CD14-positive monocyte (primary cell): ENCODE results near the gene CAMK1D. TPM values are rescaled to one million over a fixed set of nuclear protein-coding genes. Genes with fewer than 3 reads are reported as not detected.
"Not testable (repeated sequence)": the region's sequence is repeated elsewhere in the genome, so short reads cannot be mapped to it uniquely, and the experiment has no call there.

Experiments
- DNase-seq, 3 donors: peaks; one replicate each; pipeline ENCODE4 v3.0.0-alpha.2; 2011 to 2022
- H2AFZ ChIP-seq: 2 replicates; pipeline ENCODE4 v1.6.0; 2012; ENCODE audit warnings: mild to moderate bottlenecking, low read depth, low read length, inconsistent platforms; ENCODE audit not compliant: insufficient read depth, poor library complexity, severe bottlenecking
- H3K27ac ChIP-seq, 2 donors: 1 replicate in 1 of 2; 2 replicates in 1 of 2; pipeline ENCODE4 v1.5.1; 2012 to 2013; ENCODE audit warnings: low read length in 2 of 2, control low read depth in 1 of 2, inconsistent platforms in 1 of 2, low read depth in 1 of 2, mild to moderate bottlenecking in 1 of 2
- H3K27me3 ChIP-seq, 2 donors: one replicate each; pipeline versions ENCODE4 v1.6.0 to v1.6.1; 2011 to 2013; ENCODE audit warnings: low read length in 2 of 2; ENCODE audit not compliant: control insufficient read depth in 2 of 2, insufficient read depth in 2 of 2
- H3K36me3 ChIP-seq, 2 donors: replicated peaks in 1 of 2; 1 replicate in 1 of 2; 2 replicates in 1 of 2; pipeline versions ENCODE4 v1.5.1 to v1.6.1; 2012 to 2013; ENCODE audit warnings: low read length in 2 of 2, control low read depth in 1 of 2, inconsistent platforms in 1 of 2, mild to moderate bottlenecking in 1 of 2; ENCODE audit not compliant: insufficient read depth in 2 of 2, control insufficient read depth in 1 of 2
- H3K4me1 ChIP-seq, 2 donors: 1 replicate in 1 of 2; 2 replicates in 1 of 2; pipeline versions ENCODE4 v1.5.1 to v1.6.1; 2012 to 2013; ENCODE audit warnings: low read length in 2 of 2, control low read depth in 1 of 2, inconsistent platforms in 1 of 2, mild to moderate bottlenecking in 1 of 2, moderate library complexity in 1 of 2; ENCODE audit not compliant: insufficient read depth in 2 of 2, control insufficient read depth in 1 of 2
- H3K4me2 ChIP-seq: replicated peaks from 2 replicates; pipeline ENCODE3; 2012; ENCODE audit warnings: low read length, moderate library complexity, mild to moderate bottlenecking; ENCODE audit not compliant: poor library complexity, severe bottlenecking; ENCODE audit errors: extremely low read depth
- H3K4me3 ChIP-seq, 3 experiments: fragments of 200-600 bp in 1 of 3; sonication (generic) in 1 of 3; replicated peaks in 1 of 3; 1 replicate in 2 of 3; 2 replicates in 1 of 3; pipeline ENCODE4 v1.5.1; 2011 to 2013; ENCODE audit warnings: low read length in 3 of 3, mild to moderate bottlenecking in 3 of 3, control low read depth in 2 of 3, low read depth in 2 of 3, inconsistent platforms in 1 of 3, moderate library complexity in 1 of 3
- H3K79me2 ChIP-seq: 2 replicates; pipeline ENCODE4 v1.6.0; 2012; ENCODE audit warnings: mild to moderate bottlenecking, control low read depth, inconsistent platforms, low read length, moderate library complexity; ENCODE audit not compliant: insufficient read depth
- H3K9ac ChIP-seq: 2 replicates; pipeline ENCODE4 v1.6.0; 2017; ENCODE audit warnings: low read length, mild to moderate bottlenecking; ENCODE audit not compliant: insufficient read depth, poor library complexity, severe bottlenecking
- H3K9me3 ChIP-seq, 2 donors: replicated peaks in 1 of 2; 1 replicate in 1 of 2; 2 replicates in 1 of 2; pipeline versions ENCODE4 v1.5.1 to v1.6.1; 2012 to 2013; ENCODE audit warnings: low read length in 2 of 2, control low read depth in 1 of 2; ENCODE audit not compliant: control insufficient read depth in 1 of 2, insufficient read depth in 1 of 2
- H4K20me1 ChIP-seq: 2 replicates; pipeline ENCODE4 v1.6.0; 2012; ENCODE audit warnings: mild to moderate bottlenecking, low read length, control low read depth, moderate library complexity; ENCODE audit not compliant: insufficient read depth
- H3K27ac Mint-ChIP-seq, 7 donors: one replicate each; pipeline ENCODE4 v1.8.0; 2020; ENCODE audit warnings: mild to moderate bottlenecking in 7 of 7, mixed read lengths in 7 of 7, moderate library complexity in 6 of 7, inconsistent platforms in 2 of 7
- H3K27me3 Mint-ChIP-seq, 3 donors: one replicate each; pipeline ENCODE4 v1.8.0; 2021 to 2022; ENCODE audit warnings: low read depth in 3 of 3, mild to moderate bottlenecking in 3 of 3, mixed read lengths in 3 of 3, moderate library complexity in 3 of 3, inconsistent platforms in 1 of 3
- H3K36me3 Mint-ChIP-seq, 2 donors: one replicate each; pipeline ENCODE4 v1.8.0; 2020; ENCODE audit warnings: mixed read lengths in 2 of 2, inconsistent platforms in 1 of 2, mild to moderate bottlenecking in 1 of 2
- H3K4me1 Mint-ChIP-seq: one replicate; pipeline ENCODE4 v1.8.0; 2020; ENCODE audit warnings: mild to moderate bottlenecking, mixed read lengths
- H3K4me3 Mint-ChIP-seq, 2 donors: one replicate each; pipeline ENCODE4 v1.8.0; 2020; ENCODE audit warnings: mild to moderate bottlenecking in 2 of 2, mixed read lengths in 2 of 2, moderate library complexity in 1 of 2
- H3K9me3 Mint-ChIP-seq, 7 donors: one replicate each; pipeline ENCODE4 v1.8.0; 2020 to 2022; ENCODE audit warnings: mixed read lengths in 7 of 7, mild to moderate bottlenecking in 6 of 7, moderate library complexity in 6 of 7, inconsistent platforms in 2 of 7
- WGBS: methylation state at CpG from one replicate; pipeline ENCODE4 v1.1.5; 2013; ENCODE audit warnings: missing lambda C conversion rate; ENCODE audit not compliant: insufficient coverage; 5-methylcytosine and 5-hydroxymethylcytosine counted together
- intact Hi-C, 2 donors: fragments of 100-400 bp; cut with micrococcal nuclease; formaldehyde crosslinking; loops; one replicate each; pipeline versions ENCODE4 v1.15.0 to v1.15.1; 2023
- polyA plus RNA-seq, 3 donors: library from polyadenylated mRNA; depleted of rRNA in 1 of 3; unstranded in 2 of 3; stranded (reverse) in 1 of 3; fragments of 300-500 nt in 2 of 3; fragments of >200 nt in 1 of 3; fragmentation: Illumina TruSeq in 2 of 3; gene quantifications; 1 replicate in 2 of 3; 2 replicates in 1 of 3; pipeline ENCODE4 v1.2.3, GENCODE V29; 2012 to 2021
- TF ChIP-seq, protein P1 (sequence below): fragments of 200-600 bp; IDR thresholded peaks from one replicate; pipeline ENCODE4 v1.8.0; 2022; ENCODE audit warnings: antibody characterized with exemption, mild to moderate bottlenecking

Gene CAMK1D
- polyA plus RNA-seq, 3 donors = 6.7 to 11.8 (median 7.1) TPM

DNA sequence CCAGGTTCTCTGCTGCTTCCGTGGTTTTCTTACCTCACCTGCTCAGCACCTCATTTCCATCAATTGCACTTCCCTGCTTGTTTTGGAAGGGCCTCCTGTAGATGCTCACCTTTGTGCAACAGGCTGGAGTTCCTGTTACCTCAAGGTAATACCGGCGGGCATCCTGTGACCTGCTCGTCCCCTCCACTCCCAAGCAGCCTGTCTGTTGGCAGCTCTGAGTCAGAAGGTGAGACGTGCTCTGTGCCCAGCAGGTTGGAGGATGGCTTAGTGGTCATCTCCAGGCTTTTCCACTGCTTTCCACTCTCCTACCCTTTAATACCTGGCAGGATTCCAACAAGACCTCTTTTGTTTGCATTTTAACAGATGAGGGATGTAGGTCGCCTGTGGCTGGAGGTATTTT lies 86.0 kb downstream of the CAMK1D start:
- H3K4me1 Mint-ChIP-seq = no peaks in the 10 kb centered on the region
- H3K9ac ChIP-seq = no peak overlapping the region
- 86% methylated on average over 2 of the region's 6 CpGs for WGBS
- no peak overlapping the region for H3K4me2 ChIP-seq
- peaks cover 0 to 11% (median 4%) of the 10 kb centered on the region in 7 donors for H3K9me3 Mint-ChIP-seq
- intact Hi-C loops = no loop called here
- peaks cover 83% of the 10 kb centered on the region for H4K20me1 ChIP-seq
- no peaks in the 10 kb centered on the region for H3K4me1 ChIP-seq
- no peak overlapping the region for H3K27ac Mint-ChIP-seq
- H2AFZ ChIP-seq = no peak overlapping the region
- no peak for DNase-seq
- TF ChIP-seq, protein P1, sequence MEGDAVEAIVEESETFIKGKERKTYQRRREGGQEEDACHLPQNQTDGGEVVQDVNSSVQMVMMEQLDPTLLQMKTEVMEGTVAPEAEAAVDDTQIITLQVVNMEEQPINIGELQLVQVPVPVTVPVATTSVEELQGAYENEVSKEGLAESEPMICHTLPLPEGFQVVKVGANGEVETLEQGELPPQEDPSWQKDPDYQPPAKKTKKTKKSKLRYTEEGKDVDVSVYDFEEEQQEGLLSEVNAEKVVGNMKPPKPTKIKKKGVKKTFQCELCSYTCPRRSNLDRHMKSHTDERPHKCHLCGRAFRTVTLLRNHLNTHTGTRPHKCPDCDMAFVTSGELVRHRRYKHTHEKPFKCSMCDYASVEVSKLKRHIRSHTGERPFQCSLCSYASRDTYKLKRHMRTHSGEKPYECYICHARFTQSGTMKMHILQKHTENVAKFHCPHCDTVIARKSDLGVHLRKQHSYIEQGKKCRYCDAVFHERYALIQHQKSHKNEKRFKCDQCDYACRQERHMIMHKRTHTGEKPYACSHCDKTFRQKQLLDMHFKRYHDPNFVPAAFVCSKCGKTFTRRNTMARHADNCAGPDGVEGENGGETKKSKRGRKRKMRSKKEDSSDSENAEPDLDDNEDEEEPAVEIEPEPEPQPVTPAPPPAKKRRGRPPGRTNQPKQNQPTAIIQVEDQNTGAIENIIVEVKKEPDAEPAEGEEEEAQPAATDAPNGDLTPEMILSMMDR = no peak
- H3K36me3 Mint-ChIP-seq = no peaks in the 10 kb centered on the region
- no peak overlapping the region for H3K27ac ChIP-seq
- H3K36me3 ChIP-seq = no peaks in the 10 kb centered on the region
- no peaks in the 10 kb centered on the region for H3K79me2 ChIP-seq
- H3K27me3 ChIP-seq = no peaks in the 10 kb centered on the region
- no peak overlapping the region for H3K4me3 ChIP-seq
- H3K4me3 Mint-ChIP-seq = no peak overlapping the region
- H3K9me3 ChIP-seq = no peaks in the 10 kb centered on the region
- peaks cover 0 to 5% (median 2%) of the 10 kb centered on the region in 3 donors for H3K27me3 Mint-ChIP-seq

DNA sequence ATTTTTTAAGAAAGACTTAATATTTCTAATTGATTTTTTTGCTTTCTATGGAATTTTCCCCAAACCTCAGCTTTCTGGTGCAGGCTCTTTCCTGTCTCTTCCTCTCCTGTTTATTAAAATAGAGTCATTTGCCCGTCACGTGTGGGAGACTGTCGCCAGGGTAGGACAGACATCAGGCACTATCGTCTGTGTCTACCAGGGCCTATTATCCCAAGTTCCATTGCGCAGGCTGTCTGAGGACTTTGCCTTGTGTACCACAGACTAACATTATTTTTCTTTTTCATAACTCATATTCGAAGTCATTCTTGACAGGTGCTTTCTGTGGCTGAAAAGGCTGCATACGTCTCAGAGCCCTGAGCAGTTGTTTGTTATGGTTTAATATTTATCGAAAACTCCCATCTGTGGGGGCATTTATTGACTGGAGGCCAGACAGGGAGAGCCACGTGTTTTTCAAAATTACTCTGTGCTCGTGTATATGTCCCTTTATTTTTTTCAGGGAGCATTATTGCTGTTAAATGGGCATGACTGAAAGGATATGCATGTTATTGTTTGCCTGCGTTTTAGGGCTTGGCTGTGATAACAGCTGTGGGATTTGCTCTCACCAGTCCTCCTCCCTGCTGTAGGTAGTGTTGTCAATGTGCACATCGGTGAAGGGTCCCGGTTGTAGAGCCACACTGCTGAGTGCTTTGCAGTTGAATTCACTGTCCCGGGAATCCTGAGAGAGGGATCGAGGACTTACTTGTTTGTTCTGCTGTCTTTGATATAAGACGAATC lies 89.8 kb downstream of the CAMK1D start:
- intact Hi-C loops = no loop called here
- Histone ChIP-seq H3K4me3 (no peak overlapping the region), H3K4me1 (no peaks in the 10 kb centered on the region), H3K9ac (no peak overlapping the region), H3K9me3 (no peaks in the 10 kb centered on the region), H2AFZ (no peak overlapping the region), H4K20me1 (peaks cover 75% of the 10 kb centered on the region), H3K27me3 (no peaks in the 10 kb centered on the region), H3K4me2 (no peak overlapping the region), H3K79me2 (no peaks in the 10 kb centered on the region), H3K36me3 (no peaks in the 10 kb centered on the region), H3K27ac (no peak overlapping the region)
- peaks cover 0 to 11% (median 4%) of the 10 kb centered on the region in 7 donors for H3K9me3 Mint-ChIP-seq
- no peaks in the 10 kb centered on the region for H3K36me3 Mint-ChIP-seq
- no peak overlapping the region for H3K27ac Mint-ChIP-seq
- 99% methylated on average over 15 of the region's 16 CpGs for WGBS
- H3K4me3 Mint-ChIP-seq = no peak overlapping the region
- peaks cover 0 to 7% (median 5%) of the 10 kb centered on the region in 3 donors for H3K27me3 Mint-ChIP-seq
- DNase-seq = no peak
- TF ChIP-seq, protein P1 = no peak
- no peaks in the 10 kb centered on the region for H3K4me1 Mint-ChIP-seq

DNA sequence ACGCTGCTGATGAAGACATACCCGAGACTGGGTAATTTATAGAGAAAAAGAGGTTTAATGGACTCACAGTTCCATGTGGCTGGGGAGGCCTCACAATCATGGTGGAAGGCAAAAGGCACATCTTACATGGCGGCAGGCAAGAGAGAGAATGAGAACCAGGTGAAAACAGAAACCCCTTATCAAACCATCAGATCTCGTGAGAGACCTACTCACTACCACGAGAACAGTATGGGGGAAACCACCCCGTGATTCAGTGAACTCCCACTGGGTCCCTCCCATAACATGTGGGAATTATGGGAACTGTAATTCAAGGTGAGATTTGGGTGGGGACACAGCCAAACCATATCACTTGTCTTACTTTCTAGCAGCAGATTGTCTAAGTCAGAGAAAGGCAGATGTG lies 90.4 kb downstream of the CAMK1D start:
- H3K4me1 ChIP-seq, H3K36me3 ChIP-seq, H3K4me3 Mint-ChIP-seq, DNase-seq, H3K9me3 ChIP-seq, H3K36me3 Mint-ChIP-seq, H3K4me3 ChIP-seq, H3K27me3 ChIP-seq, H3K27ac Mint-ChIP-seq, intact Hi-C loops, H3K4me2 ChIP-seq, H3K9ac ChIP-seq, H2AFZ ChIP-seq, H3K27ac ChIP-seq, H3K4me1 Mint-ChIP-seq, H3K79me2 ChIP-seq: not testable (repeated sequence)
- H4K20me1 ChIP-seq = peaks cover 75% of the 10 kb centered on the region
- WGBS = 100% methylated on average over 2 of the region's 6 CpGs
- H3K27me3 Mint-ChIP-seq = peaks cover 0 to 10% (median 9%) of the 10 kb centered on the region in 3 donors
- peaks cover 0 to 11% (median 4%) of the 10 kb centered on the region in 7 donors for H3K9me3 Mint-ChIP-seq
